Upper lobe of right lung (tissue), 1 donor: Measurements from ENCODE around the gene CCDC117. TPM values are rescaled to one million over a fixed set of nuclear protein-coding genes. Genes with fewer than 3 reads are reported as not detected.
"Not testable (repeated sequence)": the region's sequence is repeated elsewhere in the genome, so short reads cannot be mapped to it uniquely, and the experiment has no call there.

Experiments
- ATAC-seq: fragments of 200-7000 bp; cut with Tn5 transposase; one replicate; pipeline ENCODE4 v1.9.1; 2020; ENCODE audit warnings: mild to moderate bottlenecking, moderate library complexity
- DNase-seq: peaks from one replicate; pipeline ENCODE4 v3.0.0-alpha.2; 2020
- H3K27ac ChIP-seq: fragments of 200-600 bp; one replicate; pipeline ENCODE4 v1.8.0; 2022
- H3K27me3 ChIP-seq: fragments of 200-600 bp; one replicate; pipeline ENCODE4 v1.8.0; 2022; ENCODE audit warnings: mild to moderate bottlenecking
- H3K36me3 ChIP-seq: fragments of 200-600 bp; one replicate; pipeline ENCODE4 v1.8.0; 2022
- H3K4me1 ChIP-seq: fragments of 200-600 bp; one replicate; pipeline ENCODE4 v1.8.0; 2022
- H3K4me3 ChIP-seq: fragments of 200-600 bp; one replicate; pipeline ENCODE4 v1.8.0; 2022; ENCODE audit warnings: mild to moderate bottlenecking
- H3K9me3 ChIP-seq: fragments of 200-600 bp; one replicate; pipeline ENCODE4 v1.8.0; 2022
- CTCF ChIP-seq: fragments of 200-600 bp; IDR thresholded peaks from one replicate; pipeline ENCODE4 v1.8.0; 2022; ENCODE audit warnings: antibody characterized with exemption
- intact Hi-C: fragments of 100-400 bp; cut with DNase I; formaldehyde crosslinking; loops from one replicate; pipeline ENCODE4 v1.11.0; 2022
- total RNA-seq: library from RNA; stranded (reverse); fragmentation: NEBNext Ultra II Directional; extraction: Animal tissue kit (Norgen Biotek cat#: 25700); gene quantifications from one replicate; pipeline ENCODE4 v1.2.1, GENCODE V29; 2021
- donor health status: DM: no; HTN: yes; CAD: no; lungs with severe emphysema.

The CCDC117 gene
- total RNA-seq, 1 donor from 2014 or later: 19.7 TPM

GRCh38 chr22:28817919-28818859 is 45.7 kb downstream of the CCDC117 start:
- peak; percentile 76 for DNase-seq
- intact Hi-C loops: no loop called here
- Histone ChIP-seq H3K27ac (peak overlapping the region; percentile 79), H3K4me1 (peaks cover 43% of the 10 kb centered on the region), H3K27me3 (no peaks in the 10 kb centered on the region), H3K36me3 (no peaks in the 10 kb centered on the region), H3K9me3 (no peaks in the 10 kb centered on the region), H3K4me3 (no peak overlapping the region)
- peak; percentile 84 for ATAC-seq
- no peak for TF ChIP-seq CTCF

- peaks cover 30% of the 10 kb centered on the region for H3K4me1 ChIP-seq
- intact Hi-C loops: no loop called here
- TF ChIP-seq CTCF: no peak
- peak; percentile 63 for ATAC-seq
- H3K27me3 ChIP-seq: no peaks in the 10 kb centered on the region
- H3K27ac ChIP-seq: peak overlapping the region; percentile 79
- DNase-seq: no peak
- H3K4me3 ChIP-seq: no peak overlapping the region
- no peaks in the 10 kb centered on the region for H3K9me3 ChIP-seq
- H3K36me3 ChIP-seq: no peaks in the 10 kb centered on the region
Observed at GRCh38 chr22:28819253-28820096, 47.0 kb downstream of the CCDC117 start.

GRCh38 chr22:28820885-28821284 is 48.4 kb downstream of the CCDC117 start:
- ATAC-seq (no peak), DNase-seq (no peak)
- TF ChIP-seq CTCF: no peak
- H3K36me3 ChIP-seq: no peaks in the 10 kb centered on the region
- H3K27ac ChIP-seq: no peak overlapping the region
- H3K27me3 ChIP-seq: no peaks in the 10 kb centered on the region
- no peaks in the 10 kb centered on the region for H3K9me3 ChIP-seq
- H3K4me1 ChIP-seq: peaks cover 16% of the 10 kb centered on the region
- no peak overlapping the region for H3K4me3 ChIP-seq
- intact Hi-C loops: no loop called here

- no peak for TF ChIP-seq CTCF
- Histone ChIP-seq H3K9me3 (no peaks in the 10 kb centered on the region), H3K36me3 (no peaks in the 10 kb centered on the region), H3K27ac (no peak overlapping the region), H3K27me3 (no peaks in the 10 kb centered on the region), H3K4me3 (no peak overlapping the region), H3K4me1 (peaks cover 16% of the 10 kb centered on the region)
- no peak for DNase-seq
- intact Hi-C loops: no loop called here
- ATAC-seq: no peak
Observed at GRCh38 chr22:28821452-28821851, 49.0 kb downstream of the CCDC117 start.

GRCh38 chr22:28822930-28823551 is 50.5 kb downstream of the CCDC117 start:
- DNase-seq (no peak), ATAC-seq (peak; percentile 34)
- intact Hi-C loops: no loop called here
- TF ChIP-seq CTCF: no peak
- Histone ChIP-seq H3K27ac (no peak overlapping the region), H3K9me3 (no peaks in the 10 kb centered on the region), H3K36me3 (no peaks in the 10 kb centered on the region), H3K4me3 (no peak overlapping the region), H3K4me1 (peaks cover 16% of the 10 kb centered on the region), H3K27me3 (no peaks in the 10 kb centered on the region)

GRCh38 chr22:28824455-28824854 is 52.0 kb downstream of the CCDC117 start:
- H3K36me3 ChIP-seq, H3K9me3 ChIP-seq, H3K27ac ChIP-seq, intact Hi-C loops, H3K4me3 ChIP-seq, DNase-seq, H3K27me3 ChIP-seq, ATAC-seq: not testable (repeated sequence)
- H3K4me1 ChIP-seq: peaks cover 11% of the 10 kb centered on the region

- H3K27me3 ChIP-seq, ATAC-seq, H3K27ac ChIP-seq, intact Hi-C loops, H3K36me3 ChIP-seq, H3K9me3 ChIP-seq, DNase-seq, H3K4me3 ChIP-seq: not testable (repeated sequence)
- peaks cover 11% of the 10 kb centered on the region for H3K4me1 ChIP-seq
Observed at GRCh38 chr22:28826430-28826829, 53.9 kb downstream of the CCDC117 start.
